Measurements from ENCODE around the gene CEACAM4.

- TF ChIP-seq CTCF (IDR thresholded peaks at IDR 0.05) (no peak), POLR2A (IDR thresholded peaks at IDR 0.05) (no peak)
These were observed 43.9 kb upstream of the CEACAM4 start for GRCh38 chr19:41670755-41671154.
